GM19452 (cell line): ENCODE measurements around the gene GABRG3.
"Not testable (repeated sequence)": the region's sequence is repeated elsewhere in the genome, so short reads cannot be mapped to it uniquely, and the experiment has no call there.

ENCODE experiments used
- ATAC-seq: cut with Tn5 transposase; IDR thresholded peaks from one replicate; pipeline ENCODE4 v1.9.1; 2021; ENCODE audit not compliant: unreplicated experiment

GABRG3 gene

GRCh38 chr15:26985050-26985449 is 14.1 kb downstream of the GABRG3 start:
- no peak for ATAC-seq

- no peak for ATAC-seq
These were observed 25.3 kb downstream of the GABRG3 start for GRCh38 chr15:26996250-26996649.

GRCh38 chr15:27003003-27003402 is 32.0 kb downstream of the GABRG3 start:
- not testable (repeated sequence) for ATAC-seq

- not testable (repeated sequence) for ATAC-seq
These were observed 33.2 kb downstream of the GABRG3 start for GRCh38 chr15:27004226-27004625.

- no peak for ATAC-seq
These were observed 46.3 kb downstream of the GABRG3 start for GRCh38 chr15:27017168-27017809.

GRCh38 chr15:27019687-27020086 is 48.7 kb downstream of the GABRG3 start:
- no peak for ATAC-seq

- no peak for ATAC-seq
These were observed 54.5 kb downstream of the GABRG3 start for GRCh38 chr15:27025481-27025966.

- no peak for ATAC-seq
These were observed 56.2 kb downstream of the GABRG3 start for GRCh38 chr15:27027229-27027628.

- ATAC-seq, result no peak
These were observed 58.0 kb downstream of the GABRG3 start for GRCh38 chr15:27028858-27029477.

GRCh38 chr15:27036210-27036609 is 65.2 kb downstream of the GABRG3 start:
- no peak for ATAC-seq

- ATAC-seq, result no peak
These were observed 66.5 kb downstream of the GABRG3 start for GRCh38 chr15:27037501-27037900.

- ATAC-seq, result no peak
These were observed 68.2 kb downstream of the GABRG3 start for GRCh38 chr15:27039152-27039551.

- no peak for ATAC-seq
These were observed 71.2 kb downstream of the GABRG3 start for GRCh38 chr15:27042230-27042629.

GRCh38 chr15:27042646-27043045 is 71.7 kb downstream of the GABRG3 start:
- no peak for ATAC-seq

- ATAC-seq, result no peak
These were observed 72.8 kb downstream of the GABRG3 start for GRCh38 chr15:27043770-27044169.

- ATAC-seq, result no peak
These were observed 74.8 kb downstream of the GABRG3 start for GRCh38 chr15:27045796-27046195.

- no peak for ATAC-seq
These were observed 75.9 kb downstream of the GABRG3 start for GRCh38 chr15:27046880-27047279.

- no peak for ATAC-seq
These were observed 79.2 kb downstream of the GABRG3 start for GRCh38 chr15:27050163-27050562.

- ATAC-seq, result no peak
These were observed 83.4 kb downstream of the GABRG3 start for GRCh38 chr15:27054426-27054825.

GRCh38 chr15:27057904-27058645 is 87.1 kb downstream of the GABRG3 start:
- ATAC-seq, result no peak

GRCh38 chr15:27058939-27059338 is 88.0 kb downstream of the GABRG3 start:
- ATAC-seq, result no peak

- ATAC-seq, result no peak
These were observed 88.7 kb downstream of the GABRG3 start for GRCh38 chr15:27059610-27060202.
